GM21786 (cell line): ENCODE results near the gene MGAT5B.

Source experiments
- ATAC-seq: cut with Tn5 transposase; IDR thresholded peaks from one replicate; pipeline ENCODE4 v1.9.1; 2021; ENCODE audit not compliant: unreplicated experiment

Gene MGAT5B

GRCh38 chr17:76879254-76879653 is 11.1 kb downstream of the MGAT5B start:
- no peak for ATAC-seq

GRCh38 chr17:76879691-76880090 is 11.5 kb downstream of the MGAT5B start:
- ATAC-seq = no peak

- ATAC-seq = no peak
These were observed 12.1 kb downstream of the MGAT5B start for GRCh38 chr17:76880268-76880667.

GRCh38 chr17:76880971-76881370 is 12.8 kb downstream of the MGAT5B start:
- no peak for ATAC-seq

GRCh38 chr17:76881408-76881807 is 13.2 kb downstream of the MGAT5B start:
- ATAC-seq = no peak

GRCh38 chr17:76881966-76882365 is 13.8 kb downstream of the MGAT5B start:
- ATAC-seq = no peak

- ATAC-seq = no peak
These were observed 15.7 kb downstream of the MGAT5B start for GRCh38 chr17:76883744-76884525.

- ATAC-seq = no peak
These were observed 17.0 kb downstream of the MGAT5B start for GRCh38 chr17:76884995-76885893.

- no peak for ATAC-seq
These were observed 17.7 kb downstream of the MGAT5B start for GRCh38 chr17:76885894-76886290.

GRCh38 chr17:76886395-76886794 is 18.2 kb downstream of the MGAT5B start:
- ATAC-seq = no peak

GRCh38 chr17:76887802-76888201 is 19.6 kb downstream of the MGAT5B start:
- ATAC-seq = no peak

- no peak for ATAC-seq
These were observed 20.5 kb downstream of the MGAT5B start for GRCh38 chr17:76888661-76889060.

GRCh38 chr17:76889323-76889722 is 21.1 kb downstream of the MGAT5B start:
- no peak for ATAC-seq

- ATAC-seq = no peak
These were observed 24.1 kb downstream of the MGAT5B start for GRCh38 chr17:76892329-76892728.

- no peak for ATAC-seq
These were observed 25.6 kb downstream of the MGAT5B start for GRCh38 chr17:76893623-76894334.

- no peak for ATAC-seq
These were observed 26.6 kb downstream of the MGAT5B start for GRCh38 chr17:76894842-76895241.

GRCh38 chr17:76897023-76897422 is 28.8 kb downstream of the MGAT5B start:
- ATAC-seq = no peak

- ATAC-seq = no peak
These were observed 31.2 kb downstream of the MGAT5B start for GRCh38 chr17:76899414-76899813.

GRCh38 chr17:76900723-76901122 is 32.5 kb downstream of the MGAT5B start:
- no peak for ATAC-seq

GRCh38 chr17:76901542-76902197 is 33.5 kb downstream of the MGAT5B start:
- ATAC-seq = no peak

- ATAC-seq = no peak
These were observed 34.3 kb downstream of the MGAT5B start for GRCh38 chr17:76902476-76902875.
